Smooth muscle cell (in vitro differentiated cells): ENCODE data around the gene STUB1. TPM values are rescaled to one million over a fixed set of nuclear protein-coding genes. Genes with fewer than 3 reads are reported as not detected.

Experiments used
- DNase-seq: peaks from one replicate; lab custom pipeline; 2025; ENCODE audit not compliant: unreplicated experiment; lab: John Stamatoyannopoulos, UW
- H2AFZ ChIP-seq: fragments of 200-600 bp; sonication (generic); 2 replicates; pipeline ENCODE4 v1.6.0; 2016; ENCODE audit warnings: antibody characterized with exemption, low read depth, mild to moderate bottlenecking
- H3F3A ChIP-seq: fragments of 200-600 bp; sonication (generic); 2 replicates; pipeline ENCODE4 v1.6.0; 2017; ENCODE audit warnings: antibody characterized with exemption, low read depth
- H3K27ac ChIP-seq: fragments of 200-600 bp; sonication (generic); 2 replicates; pipeline ENCODE4 v1.5.1; 2016; ENCODE audit warnings: low read depth, mild to moderate bottlenecking
- H3K27me3 ChIP-seq: fragments of 200-600 bp; sonication (generic); 2 replicates; pipeline ENCODE4 v1.6.1; 2016; ENCODE audit warnings: low read depth, mild to moderate bottlenecking
- H3K36me3 ChIP-seq: fragments of 200-600 bp; sonication (generic); 2 replicates; pipeline ENCODE4 v1.5.1; 2016; ENCODE audit warnings: low read depth
- H3K4me1 ChIP-seq: fragments of 200-600 bp; sonication (generic); 2 replicates; pipeline ENCODE4 v1.5.1; 2016; ENCODE audit warnings: low read depth
- H3K4me2 ChIP-seq: fragments of 200-600 bp; sonication (generic); 2 replicates; pipeline ENCODE4 v1.6.0; 2016; ENCODE audit warnings: mild to moderate bottlenecking
- H3K4me3 ChIP-seq: fragments of 200-600 bp; sonication (generic); 2 replicates; pipeline ENCODE4 v1.5.1; 2016; ENCODE audit warnings: mild to moderate bottlenecking
- H3K79me2 ChIP-seq: fragments of 200-600 bp; sonication (generic); 2 replicates; pipeline ENCODE4 v1.6.0; 2016; ENCODE audit warnings: low read depth, mild to moderate bottlenecking
- H3K9ac ChIP-seq: fragments of 200-600 bp; sonication (generic); 2 replicates; pipeline ENCODE4 v1.6.0; 2016; ENCODE audit warnings: low read depth
- H3K9me3 ChIP-seq: fragments of 200-600 bp; sonication (generic); replicated peaks from 2 replicates; pipeline ENCODE4 v1.5.1; 2016; ENCODE audit warnings: low read depth
- H4K20me1 ChIP-seq: fragments of 200-600 bp; sonication (generic); 2 replicates; pipeline ENCODE4 v1.6.0; 2016; ENCODE audit warnings: low read depth
- WGBS: methylation state at CpG from one replicate; pipeline ENCODE4 v1.1.7; 2016; ENCODE audit warnings: low lambda C conversion rate; 5-methylcytosine and 5-hydroxymethylcytosine counted together
- polyA plus RNA-seq: library from polyadenylated mRNA; unstranded; fragments of >200 nt; fragmentation: Nextera tagmentation; extraction: Ambion mirVana; gene quantifications from 2 replicates; pipeline ENCODE4 v1.2.1, GENCODE V29; 2016
- total RNA-seq: library from RNA; depleted of rRNA; stranded (reverse); fragments of >200 nt; gene quantifications from 2 replicates; pipeline ENCODE4 v1.2.3, GENCODE V29; 2014
- TF ChIP-seq, protein P1 (sequence below): fragments of 200-600 bp; sonication (generic); IDR thresholded peaks from 2 replicates; pipeline ENCODE4 v1.5.1; 2017; ENCODE audit warnings: borderline replicate concordance, mild to moderate bottlenecking, antibody characterized with exemption; ENCODE audit not compliant: insufficient read depth, poor library complexity, severe bottlenecking

Gene STUB1
- 93.4 and 99.0 TPM in 2 replicates for total RNA-seq
- 196 and 212 TPM in 2 replicates for polyA plus RNA-seq

DNA sequence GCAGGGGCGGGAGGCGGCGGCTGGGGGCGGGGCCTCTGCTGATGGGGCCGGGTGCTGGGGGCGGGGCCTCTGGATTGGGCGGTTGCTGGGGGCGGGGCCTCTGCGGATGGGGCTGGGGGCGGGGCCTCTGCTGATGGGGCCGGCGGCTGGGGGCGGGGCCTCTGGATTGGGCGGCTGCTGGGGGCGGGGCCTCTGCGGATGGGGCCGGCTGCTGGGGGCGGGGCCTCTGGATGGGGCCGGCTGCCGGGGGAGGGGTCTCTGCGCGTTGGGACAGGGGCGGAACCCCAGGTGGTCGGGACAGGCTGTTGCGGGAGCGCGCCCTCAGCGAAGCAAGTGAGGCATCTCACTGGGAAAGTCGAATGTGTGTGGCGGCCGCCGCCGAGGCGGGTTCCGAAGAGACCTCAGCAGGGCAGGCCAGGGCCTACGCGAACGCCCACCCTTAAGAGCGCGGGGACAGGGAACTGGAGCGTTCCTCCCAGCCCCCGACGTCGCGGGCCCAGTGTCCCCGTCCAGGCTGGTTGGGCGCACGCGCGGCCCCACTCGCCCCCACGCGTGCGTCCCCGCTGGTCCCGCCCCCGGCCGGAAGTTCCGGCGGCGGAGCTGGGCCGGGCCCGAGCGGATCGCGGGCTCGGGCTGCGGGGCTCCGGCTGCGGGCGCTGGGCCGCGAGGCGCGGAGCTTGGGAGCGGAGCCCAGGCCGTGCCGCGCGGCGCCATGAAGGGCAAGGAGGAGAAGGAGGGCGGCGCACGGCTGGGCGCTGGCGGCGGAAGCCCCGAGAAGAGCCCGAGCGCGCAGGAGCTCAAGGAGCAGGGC, at the start of gene STUB1:
Gene STUB1 (plus strand): TSS at position 597 of the 811 bp plus-strand sequence. CDS start 116 bp downstream, at position 713.
- H3K9me3 ChIP-seq = no peaks in the 10 kb centered on the region
- H3K9ac ChIP-seq = peak within 1 kb of the TSS; percentile 85
- TF ChIP-seq, protein P1, sequence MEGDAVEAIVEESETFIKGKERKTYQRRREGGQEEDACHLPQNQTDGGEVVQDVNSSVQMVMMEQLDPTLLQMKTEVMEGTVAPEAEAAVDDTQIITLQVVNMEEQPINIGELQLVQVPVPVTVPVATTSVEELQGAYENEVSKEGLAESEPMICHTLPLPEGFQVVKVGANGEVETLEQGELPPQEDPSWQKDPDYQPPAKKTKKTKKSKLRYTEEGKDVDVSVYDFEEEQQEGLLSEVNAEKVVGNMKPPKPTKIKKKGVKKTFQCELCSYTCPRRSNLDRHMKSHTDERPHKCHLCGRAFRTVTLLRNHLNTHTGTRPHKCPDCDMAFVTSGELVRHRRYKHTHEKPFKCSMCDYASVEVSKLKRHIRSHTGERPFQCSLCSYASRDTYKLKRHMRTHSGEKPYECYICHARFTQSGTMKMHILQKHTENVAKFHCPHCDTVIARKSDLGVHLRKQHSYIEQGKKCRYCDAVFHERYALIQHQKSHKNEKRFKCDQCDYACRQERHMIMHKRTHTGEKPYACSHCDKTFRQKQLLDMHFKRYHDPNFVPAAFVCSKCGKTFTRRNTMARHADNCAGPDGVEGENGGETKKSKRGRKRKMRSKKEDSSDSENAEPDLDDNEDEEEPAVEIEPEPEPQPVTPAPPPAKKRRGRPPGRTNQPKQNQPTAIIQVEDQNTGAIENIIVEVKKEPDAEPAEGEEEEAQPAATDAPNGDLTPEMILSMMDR = no peak
- H3K36me3 ChIP-seq = no peaks in the 10 kb centered on the region
- H2AFZ ChIP-seq = no peak within 1 kb of the TSS
- H3K27me3 ChIP-seq = no peaks in the 10 kb centered on the region
- H3K79me2 ChIP-seq = peaks cover 32% of the 10 kb centered on the region
- peak within 1 kb of the TSS; percentile 93 for H3K4me3 ChIP-seq
- peaks cover 35% of the 10 kb centered on the region for H4K20me1 ChIP-seq
- peak; percentile 95 for DNase-seq
- H3F3A ChIP-seq = no peaks in the 10 kb centered on the region
- H3K27ac ChIP-seq = peak within 1 kb of the TSS; percentile 74
- 1% methylated on average over 45 of the region's 91 CpGs for WGBS
- peak within 1 kb of the TSS; percentile 99 for H3K4me2 ChIP-seq
- H3K4me1 ChIP-seq = peaks cover 22% of the 10 kb centered on the region

DNA sequence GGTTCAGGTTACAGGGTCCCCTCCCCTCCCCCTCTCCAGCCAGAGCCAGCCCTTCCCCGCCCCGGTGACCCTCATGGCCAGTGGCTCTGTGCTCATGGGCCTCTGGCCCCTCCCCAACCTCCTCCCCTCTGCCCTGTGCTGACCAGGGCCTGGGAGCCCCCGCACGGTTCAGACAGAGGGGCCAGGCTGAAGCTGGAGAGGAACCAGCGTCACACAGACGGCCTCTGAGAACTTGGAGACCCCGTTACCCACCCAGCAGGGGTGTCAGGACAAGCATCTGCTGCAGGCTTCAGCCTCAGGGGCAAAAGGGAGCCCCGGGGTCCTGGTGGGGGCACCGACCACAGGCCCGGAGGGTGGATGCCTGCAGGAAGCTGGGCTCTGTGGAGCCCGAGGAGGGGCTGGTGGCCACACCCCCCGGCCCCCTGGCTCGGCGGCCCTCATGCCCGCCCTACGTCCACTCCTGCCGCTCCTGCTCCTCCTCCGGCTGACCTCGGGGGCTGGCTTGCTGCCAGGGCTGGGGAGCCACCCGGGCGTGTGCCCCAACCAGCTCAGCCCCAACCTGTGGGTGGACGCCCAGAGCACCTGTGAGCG, 49.3 kb upstream of the STUB1 start, which contains the start of gene WFIKKN1:
Gene WFIKKN1 (plus strand): TSS at position 171 of the 591 bp plus-strand sequence. CDS start 269 bp downstream, at position 440.
- Histone ChIP-seq H3F3A (peaks cover 8% of the 10 kb centered on the region), H3K36me3 (no peaks in the 10 kb centered on the region), H4K20me1 (peaks cover 11% of the 10 kb centered on the region), H3K4me2 (peak within 1 kb of the TSS; percentile 48), H3K79me2 (peaks cover 10% of the 10 kb centered on the region), H3K4me1 (peaks cover 25% of the 10 kb centered on the region), H3K9me3 (no peaks in the 10 kb centered on the region), H3K27ac (peak within 1 kb of the TSS; percentile 15), H2AFZ (no peak within 1 kb of the TSS), H3K27me3 (no peaks in the 10 kb centered on the region), H3K9ac (no peak within 1 kb of the TSS), H3K4me3 (no peak within 1 kb of the TSS)
- TF ChIP-seq, protein P1 = no peak
- 21% methylated on average over 22 of the region's 23 CpGs for WGBS
- DNase-seq = no peak

DNA sequence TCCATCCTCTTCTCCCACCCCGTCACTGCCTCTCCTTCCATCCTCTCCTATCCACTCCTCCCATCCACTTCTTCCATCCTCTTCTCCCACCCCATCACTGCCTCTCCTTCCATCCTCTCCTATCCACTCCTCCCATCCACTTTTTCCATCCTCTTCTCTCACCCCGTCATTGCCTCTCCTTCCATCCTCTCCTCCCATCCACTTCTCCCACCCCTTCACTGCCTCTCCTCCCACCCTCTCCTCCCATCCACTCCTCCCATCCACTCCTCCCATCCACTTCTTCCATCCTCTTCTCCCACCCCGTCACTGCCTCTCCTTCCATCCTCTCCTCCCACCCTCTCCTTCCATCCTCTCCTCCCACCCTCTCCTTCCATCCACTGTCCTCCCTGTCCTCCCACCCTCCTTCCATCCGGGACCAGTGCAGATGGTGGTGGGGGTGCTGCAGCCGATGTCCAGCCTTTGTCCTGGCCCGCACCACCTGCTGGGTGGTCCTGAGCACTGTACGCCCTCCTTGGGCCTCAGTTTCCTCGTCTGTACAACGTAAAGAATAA, 48.3 kb upstream of the STUB1 start:
- peaks cover 11% of the 10 kb centered on the region for H4K20me1 ChIP-seq
- TF ChIP-seq, protein P1 = no peak
- no peak overlapping the region for H3K4me3 ChIP-seq
- peaks cover 10% of the 10 kb centered on the region for H3K79me2 ChIP-seq
- DNase-seq = no peak
- 85% methylated on average over 7 of the region's 9 CpGs for WGBS
- H3K4me1 ChIP-seq = peaks cover 25% of the 10 kb centered on the region
- H3F3A ChIP-seq = peaks cover 8% of the 10 kb centered on the region
- H2AFZ ChIP-seq = no peak overlapping the region
- no peak overlapping the region for H3K4me2 ChIP-seq
- no peaks in the 10 kb centered on the region for H3K36me3 ChIP-seq
- no peaks in the 10 kb centered on the region for H3K9me3 ChIP-seq
- H3K27me3 ChIP-seq = no peaks in the 10 kb centered on the region
- H3K27ac ChIP-seq = no peak overlapping the region
- H3K9ac ChIP-seq = no peak overlapping the region
